SK-N-MC (cell line): ENCODE data around the gene RRP12.

Experiments
- DNase-seq: peaks from one replicate; pipeline ENCODE4 v3.0.0-alpha.2; 2011; ENCODE audit warnings: low read depth, low spot score
- H3K27ac ChIP-seq: fragments of 200-600 bp; sonication (generic); 2 replicates; pipeline ENCODE4 v1.5.1; 2016; ENCODE audit warnings: mixed run types
- H3K36me3 ChIP-seq: fragments of 200-600 bp; sonication (generic); 2 replicates; pipeline ENCODE4 v1.6.1; 2017; ENCODE audit warnings: antibody characterized with exemption, low read length, mixed read lengths; ENCODE audit not compliant: insufficient read depth
- H3K4me3 ChIP-seq: fragments of 200-600 bp; sonication (generic); 2 replicates; pipeline ENCODE4 v1.5.1; 2016
- H3K9ac ChIP-seq: fragments of 200-600 bp; sonication (generic); 2 replicates; pipeline ENCODE4 v1.8.0; 2017; ENCODE audit warnings: mixed run types, mixed read lengths; ENCODE audit not compliant: insufficient read length
- H3K9me3 ChIP-seq: fragments of 200-600 bp; sonication (generic); 2 replicates; pipeline ENCODE4 v1.6.1; 2017; ENCODE audit warnings: low read depth, mild to moderate bottlenecking, antibody characterized with exemption, low read length, moderate library complexity, mixed read lengths
- EZH2 ChIP-seq: fragments of 200-600 bp; sonication (generic); IDR thresholded peaks from one replicate; pipeline ENCODE4 v1.6.1; 2017; ENCODE audit warnings: antibody characterized with exemption
- FOXP2 ChIP-seq: optimal IDR thresholded peaks from 2 replicates; pipeline ENCODE3; 2011; ENCODE audit warnings: mild to moderate bottlenecking, moderate library complexity; ENCODE audit not compliant: insufficient read depth; ENCODE audit errors: extremely low read length, control extremely low read depth
- POLR2AphosphoS5 ChIP-seq: IDR thresholded peaks from 2 replicates; pipeline ENCODE4 v1.6.1; 2012; ENCODE audit warnings: mild to moderate bottlenecking, low read depth, low read length, borderline replicate concordance

RRP12 gene

GRCh38 chr10:97336006-97336405 is 65.1 kb downstream of the RRP12 start:
- H3K4me3 ChIP-seq, result no peak overlapping the region
- H3K9me3 ChIP-seq, result no peaks in the 10 kb centered on the region
- DNase-seq, result no peak
- H3K36me3 ChIP-seq, result no peaks in the 10 kb centered on the region
- H3K9ac ChIP-seq, result no peak overlapping the region
- TF ChIP-seq POLR2AphosphoS5, result no peak
- no peak for TF ChIP-seq FOXP2
- no peak for TF ChIP-seq EZH2
- H3K27ac ChIP-seq, result no peak overlapping the region

DNA sequence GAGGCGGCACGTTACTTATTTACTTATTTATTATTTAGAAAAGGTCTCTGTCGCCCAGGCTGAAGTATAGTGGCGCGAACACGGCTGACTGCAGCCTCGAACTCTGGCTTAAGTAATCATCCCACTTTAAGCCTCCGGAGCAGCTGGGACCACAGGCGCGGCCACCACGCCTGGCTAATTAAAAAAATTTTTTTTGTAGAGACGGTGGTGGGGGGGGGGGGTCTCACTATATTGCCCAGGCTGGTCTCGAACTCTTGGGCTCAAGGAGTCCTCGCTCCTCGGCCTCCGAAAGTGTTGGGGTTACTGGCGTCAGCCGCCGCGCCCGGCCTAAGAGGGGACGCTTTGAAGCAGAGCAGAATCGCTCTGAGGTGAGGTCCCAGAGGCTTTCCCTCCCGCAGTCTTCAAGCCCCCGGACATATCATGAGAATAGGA is 65.9 kb downstream of the RRP12 start:
- DNase-seq, result no peak
- Histone ChIP-seq H3K36me3 (no peaks in the 10 kb centered on the region), H3K27ac (no peak overlapping the region), H3K9ac (peak overlapping the region; percentile 89), H3K4me3 (peak overlapping the region; percentile 78), H3K9me3 (no peaks in the 10 kb centered on the region)
- TF ChIP-seq POLR2AphosphoS5 (no peak), FOXP2 (no peak), EZH2 (no peak)

DNA sequence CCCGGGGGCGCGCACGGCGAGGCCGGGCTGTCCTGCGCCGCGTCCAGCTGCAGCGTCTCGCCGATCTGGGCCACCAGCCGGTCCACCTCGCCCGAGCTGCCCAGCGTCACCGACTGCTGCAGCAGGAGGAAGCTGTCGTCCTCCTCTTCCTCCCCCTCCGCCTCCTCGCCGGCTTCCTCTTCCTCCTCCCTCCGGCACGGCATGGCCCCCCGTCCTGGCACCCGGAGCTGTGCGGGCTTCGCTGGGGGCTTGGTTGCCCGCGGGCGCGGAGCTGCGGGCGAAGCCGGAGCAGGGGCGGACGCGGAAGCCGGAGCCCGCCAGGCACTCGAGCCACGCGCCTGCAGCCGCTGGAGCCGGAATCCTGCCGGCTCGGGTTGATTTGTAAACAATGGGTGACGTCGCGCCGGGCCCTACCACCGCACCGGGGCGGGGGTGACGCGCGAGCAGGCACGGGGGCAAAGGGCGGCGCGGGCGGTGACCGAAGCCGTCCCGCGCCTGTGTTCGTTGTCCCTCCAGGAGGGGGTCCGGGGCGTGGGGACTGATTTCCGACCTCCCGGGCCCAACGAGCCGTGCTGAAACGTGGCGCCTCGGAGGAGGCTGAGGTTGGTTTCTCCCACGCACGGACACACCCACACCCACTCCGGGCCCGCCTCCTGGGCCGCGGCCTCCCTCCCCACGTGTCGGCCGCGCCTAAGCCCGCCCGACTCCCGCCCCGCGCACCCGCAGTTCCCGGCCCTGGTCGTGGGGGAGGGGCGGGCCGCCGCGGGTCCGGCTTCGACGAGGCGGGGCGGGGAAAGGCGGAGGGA is 66.6 kb downstream of the RRP12 start, which contains the start of gene FRAT2:
FRAT2 (minus strand) TSS at position 360 of the 806 bp plus-strand sequence; CDS start at position 203, 157 bp downstream.
- TF ChIP-seq POLR2AphosphoS5, result peak; percentile 44
- no peak for TF ChIP-seq FOXP2
- H3K36me3 ChIP-seq, result no peaks in the 10 kb centered on the region
- no peak for DNase-seq
- peak within 1 kb of the TSS; percentile 88 for H3K27ac ChIP-seq
- peak within 1 kb of the TSS; percentile 89 for H3K9ac ChIP-seq
- no peaks in the 10 kb centered on the region for H3K9me3 ChIP-seq
- H3K4me3 ChIP-seq, result peak within 1 kb of the TSS; percentile 78

DNA sequence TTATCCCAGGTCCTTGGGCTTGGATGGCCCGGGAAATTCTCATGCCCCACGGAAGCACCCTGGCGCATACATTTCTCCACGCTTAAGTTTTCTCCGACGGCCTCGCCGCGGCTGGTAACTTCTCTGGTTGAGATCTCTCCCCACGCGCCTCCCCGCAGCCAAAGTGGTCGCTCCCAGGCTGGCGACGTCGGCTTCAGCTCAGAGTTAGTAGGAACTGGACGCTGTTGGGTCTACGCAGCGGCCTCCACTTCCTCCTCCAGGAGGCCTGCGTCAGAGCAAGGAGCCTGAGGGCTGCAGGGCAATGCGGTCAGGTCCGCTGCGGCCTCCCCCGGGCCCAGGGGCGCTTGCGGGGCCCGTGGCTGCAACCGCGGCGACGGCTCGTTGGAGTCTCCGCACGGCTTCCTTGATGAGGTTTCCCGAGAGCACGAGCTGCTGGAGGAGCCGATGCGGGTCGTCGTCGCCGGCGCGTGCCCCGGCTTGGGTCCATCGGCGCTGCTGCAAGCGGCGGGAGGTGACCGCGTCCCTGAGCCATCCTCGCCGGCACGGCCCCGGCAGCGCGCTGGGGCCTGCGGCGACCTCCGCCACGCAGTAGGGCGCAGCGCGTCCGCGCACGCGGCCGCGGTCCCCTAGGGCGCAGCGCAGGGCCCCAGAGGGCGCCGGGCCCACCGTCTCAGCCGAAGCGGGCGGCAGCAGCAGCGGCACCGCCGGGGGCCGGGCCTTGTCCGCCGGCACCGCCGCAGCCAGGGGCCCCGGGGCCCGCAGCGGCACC is 67.4 kb downstream of the RRP12 start:
- TF ChIP-seq POLR2AphosphoS5 (no peak), FOXP2 (no peak), EZH2 (no peak)
- no peak for DNase-seq
- Histone ChIP-seq H3K9ac (peak overlapping the region; percentile 69), H3K4me3 (peak overlapping the region; percentile 78), H3K27ac (no peak overlapping the region), H3K36me3 (no peaks in the 10 kb centered on the region), H3K9me3 (no peaks in the 10 kb centered on the region)

- no peak for TF ChIP-seq POLR2AphosphoS5
- TF ChIP-seq EZH2, result no peak
- no peak for TF ChIP-seq FOXP2
- no peak for DNase-seq
- H3K4me3 ChIP-seq, result peak overlapping the region; percentile 78
- no peak overlapping the region for H3K27ac ChIP-seq
- peak overlapping the region; percentile 69 for H3K9ac ChIP-seq
- no peaks in the 10 kb centered on the region for H3K36me3 ChIP-seq
- no peaks in the 10 kb centered on the region for H3K9me3 ChIP-seq
Observed at GRCh38 chr10:97333351-97333600, 67.9 kb downstream of the RRP12 start.

DNA sequence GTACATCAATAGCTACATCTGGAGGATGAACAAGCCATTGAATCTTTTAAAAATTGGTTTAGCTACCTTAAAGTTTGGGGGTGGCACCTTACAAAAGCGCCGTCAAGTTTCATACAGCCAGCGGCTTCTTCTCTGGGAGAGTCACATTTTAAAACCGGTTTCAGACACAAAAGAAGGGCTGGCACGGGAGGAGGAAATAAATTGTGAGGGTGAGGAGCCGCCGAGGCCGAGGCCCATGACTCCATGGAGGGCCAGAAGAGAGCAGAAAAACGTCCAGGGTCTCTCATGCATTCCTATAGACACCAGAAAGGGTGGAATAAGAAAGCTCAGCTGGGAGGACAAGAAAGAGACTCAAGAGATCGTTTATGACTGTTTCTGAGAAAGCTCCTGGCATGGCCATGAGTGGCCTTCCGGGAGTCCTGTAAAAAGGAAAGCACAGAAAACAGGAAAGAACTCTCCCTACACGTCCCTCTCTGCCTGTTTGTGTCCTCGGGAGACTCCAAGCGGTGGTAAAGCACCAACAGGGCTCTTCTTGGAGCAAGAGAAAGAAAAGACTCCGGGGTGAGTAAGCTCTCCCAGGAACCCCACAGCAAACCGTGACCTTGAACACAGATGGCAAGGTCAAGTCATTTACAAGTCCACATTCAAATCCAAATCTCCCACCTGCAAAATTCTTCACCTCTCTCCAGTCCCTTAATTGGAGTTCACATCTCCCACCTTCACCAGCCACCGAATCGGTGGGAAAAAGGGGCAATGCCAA is 68.4 kb downstream of the RRP12 start:
- no peak for DNase-seq
- Histone ChIP-seq H3K27ac (no peak overlapping the region), H3K36me3 (no peaks in the 10 kb centered on the region), H3K9me3 (no peaks in the 10 kb centered on the region), H3K4me3 (peak overlapping the region; percentile 78), H3K9ac (peak overlapping the region; percentile 69)
- TF ChIP-seq EZH2, result no peak
- TF ChIP-seq POLR2AphosphoS5, result no peak
- no peak for TF ChIP-seq FOXP2

DNA sequence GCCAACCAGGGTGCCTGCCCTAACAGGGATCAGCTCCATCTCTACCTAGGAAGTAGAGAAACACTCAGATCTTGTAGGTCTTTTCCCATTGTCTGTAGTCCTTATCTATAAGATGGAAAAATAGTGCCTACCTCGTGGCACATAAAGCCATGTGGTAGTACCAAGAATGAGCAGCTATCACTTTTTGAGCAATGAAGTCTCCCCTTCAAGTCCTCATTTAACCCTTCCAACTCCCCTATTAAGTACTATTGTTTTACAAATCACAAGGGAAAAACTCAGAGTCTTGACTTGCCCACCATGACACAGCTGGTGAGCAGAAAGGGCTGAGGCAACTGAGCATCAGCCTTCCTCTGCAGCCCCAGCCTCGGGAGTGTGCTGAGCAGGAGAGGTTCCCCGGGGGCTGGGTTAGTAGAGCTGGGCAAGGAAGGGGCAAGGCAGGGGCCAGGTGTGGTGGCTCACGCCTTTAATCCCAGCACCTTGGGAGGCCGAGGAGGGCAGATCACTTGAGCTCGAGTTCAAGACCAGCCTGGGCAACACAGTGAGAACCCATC is 69.9 kb downstream of the RRP12 start:
- no peak overlapping the region for H3K4me3 ChIP-seq
- H3K36me3 ChIP-seq, result no peaks in the 10 kb centered on the region
- TF ChIP-seq FOXP2 (no peak), POLR2AphosphoS5 (no peak), EZH2 (no peak)
- H3K9ac ChIP-seq, result no peak overlapping the region
- H3K9me3 ChIP-seq, result no peaks in the 10 kb centered on the region
- DNase-seq, result no peak
- no peak overlapping the region for H3K27ac ChIP-seq

DNA sequence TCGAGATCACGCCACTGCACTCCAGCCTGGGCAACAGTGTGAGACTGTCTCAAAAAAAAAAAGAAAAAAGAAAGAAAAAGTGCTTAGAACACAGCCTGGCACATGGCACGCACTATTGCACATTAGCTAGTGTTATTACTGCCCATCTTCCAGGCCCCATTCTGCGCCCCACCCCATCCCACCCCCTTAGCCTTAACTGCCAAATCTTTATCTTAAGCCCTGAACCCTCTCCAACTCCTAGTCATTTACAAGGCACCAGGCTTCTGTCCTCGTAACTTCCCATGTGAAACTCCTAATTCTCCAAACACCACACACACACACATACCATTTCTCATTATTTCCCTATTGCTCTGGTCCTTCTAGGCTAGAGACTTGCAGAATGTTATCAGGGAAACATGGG is 71.4 kb downstream of the RRP12 start:
- Histone ChIP-seq H3K9ac (no peak overlapping the region), H3K36me3 (no peaks in the 10 kb centered on the region), H3K27ac (no peak overlapping the region), H3K4me3 (no peak overlapping the region), H3K9me3 (no peaks in the 10 kb centered on the region)
- DNase-seq, result no peak
- TF ChIP-seq FOXP2 (no peak), POLR2AphosphoS5 (no peak)
